Measurements from ENCODE around the gene GARNL3. TPM values are rescaled to one million over a fixed set of nuclear protein-coding genes. Genes with fewer than 3 reads are reported as not detected.

Gene GARNL3
- total RNA-seq, 1 donor from 2014 or later: 4.1 TPM

DNA sequence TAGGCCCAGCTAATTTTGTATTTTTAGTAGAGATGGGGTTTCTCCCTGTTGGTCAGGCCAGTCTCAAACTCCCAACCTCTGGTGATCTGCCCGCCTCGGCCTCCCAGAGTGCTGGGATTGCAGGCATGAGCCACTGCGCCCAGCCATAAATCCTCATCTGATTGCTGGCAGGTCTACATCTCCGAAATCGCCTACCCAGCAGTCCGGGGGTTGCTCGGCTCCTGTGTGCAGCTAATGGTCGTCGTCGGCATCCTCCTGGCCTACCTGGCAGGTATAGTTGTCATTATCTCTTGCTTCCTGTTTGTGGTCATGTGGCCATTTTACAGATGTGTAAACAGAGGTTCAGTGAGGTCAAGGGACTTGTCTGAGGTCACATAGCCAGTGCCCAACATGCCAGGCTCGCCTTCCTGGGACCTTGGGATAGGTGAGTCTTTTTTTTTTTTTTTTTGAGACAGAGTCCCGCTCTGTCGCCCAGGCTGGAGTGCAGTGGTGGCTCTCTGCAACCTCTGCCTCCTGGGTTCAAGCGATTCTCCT is 135.2 kb downstream of the GARNL3 start:
- no peak for DNase-seq (ENCODE audit: low read depth)

GRCh38 chr9:127402401-127403090 is 138.0 kb downstream of the GARNL3 start:
- no peak for DNase-seq (ENCODE audit: low read depth)

DNA sequence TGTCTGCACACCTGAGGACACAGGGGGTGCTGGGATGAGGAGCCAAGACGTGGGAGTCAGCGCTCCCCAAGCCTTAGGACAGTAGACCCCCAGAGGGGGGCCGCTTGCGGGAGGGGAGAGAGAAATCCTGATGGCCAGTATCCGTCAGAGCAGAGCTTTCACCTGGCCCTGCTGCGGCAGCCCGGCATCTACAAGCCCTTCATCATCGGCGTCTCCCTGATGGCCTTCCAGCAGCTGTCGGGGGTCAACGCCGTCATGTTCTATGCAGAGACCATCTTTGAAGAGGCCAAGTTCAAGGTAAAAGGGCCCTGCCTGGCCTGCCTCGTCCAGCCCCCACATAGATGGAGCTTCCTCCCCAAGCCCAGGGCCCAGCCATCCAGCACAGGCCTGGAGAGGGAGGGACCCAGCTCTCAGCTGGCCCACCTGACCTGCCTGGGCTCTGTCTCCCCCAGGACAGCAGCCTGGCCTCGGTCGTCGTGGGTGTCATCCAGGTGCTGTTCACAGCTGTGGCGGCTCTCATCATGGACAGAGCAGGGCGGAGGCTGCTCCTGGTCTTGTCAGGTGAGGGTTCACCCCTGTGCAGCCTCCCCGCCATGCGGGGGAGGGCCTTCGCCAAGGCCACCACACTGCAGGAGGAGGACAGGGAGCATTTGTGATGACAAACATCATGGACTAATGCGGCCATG is 139.1 kb downstream of the GARNL3 start:
- no peak for DNase-seq (ENCODE audit: low read depth)

DNA sequence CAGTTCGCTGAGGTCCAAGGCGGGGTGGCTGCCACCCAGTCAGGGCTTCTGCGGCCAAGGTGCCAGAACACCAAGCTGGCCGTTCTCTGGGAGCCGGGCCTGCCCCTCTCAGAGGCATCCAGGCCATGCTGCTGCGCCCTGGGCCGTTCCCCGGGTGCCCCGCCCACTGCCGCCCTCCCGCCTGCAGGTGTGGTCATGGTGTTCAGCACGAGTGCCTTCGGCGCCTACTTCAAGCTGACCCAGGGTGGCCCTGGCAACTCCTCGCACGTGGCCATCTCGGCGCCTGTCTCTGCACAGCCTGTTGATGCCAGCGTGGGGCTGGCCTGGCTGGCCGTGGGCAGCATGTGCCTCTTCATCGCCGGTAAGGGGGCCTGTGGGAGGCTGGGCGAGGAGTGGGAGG is 140.1 kb downstream of the GARNL3 start:
- no peak for DNase-seq (ENCODE audit: low read depth)

GRCh38 chr9:127405344-127406125 is 141.0 kb downstream of the GARNL3 start:
- no peak for DNase-seq (ENCODE audit: low read depth)

GRCh38 chr9:127406799-127407491 is 142.4 kb downstream of the GARNL3 start:
- no peak for DNase-seq (ENCODE audit: low read depth)

DNA sequence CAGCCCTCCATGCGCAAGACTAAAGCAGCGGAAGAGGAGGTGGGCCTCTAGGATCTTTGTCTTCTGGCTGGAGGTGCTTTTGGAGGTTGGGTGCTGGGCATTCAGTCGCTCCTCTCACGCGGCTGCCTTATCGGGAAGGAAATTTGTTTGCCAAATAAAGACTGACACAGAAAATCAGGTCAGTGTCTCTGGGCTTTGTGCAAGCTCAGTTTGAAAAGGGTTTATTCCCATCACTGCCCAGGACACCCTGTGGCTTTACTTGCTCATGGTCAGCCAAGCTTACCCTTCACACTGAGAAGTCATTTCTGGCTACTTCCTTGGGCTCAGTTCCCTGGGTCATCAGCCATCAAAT is 142.9 kb downstream of the GARNL3 start:
- DNase-seq (ENCODE audit: low read depth): no peak

DNA sequence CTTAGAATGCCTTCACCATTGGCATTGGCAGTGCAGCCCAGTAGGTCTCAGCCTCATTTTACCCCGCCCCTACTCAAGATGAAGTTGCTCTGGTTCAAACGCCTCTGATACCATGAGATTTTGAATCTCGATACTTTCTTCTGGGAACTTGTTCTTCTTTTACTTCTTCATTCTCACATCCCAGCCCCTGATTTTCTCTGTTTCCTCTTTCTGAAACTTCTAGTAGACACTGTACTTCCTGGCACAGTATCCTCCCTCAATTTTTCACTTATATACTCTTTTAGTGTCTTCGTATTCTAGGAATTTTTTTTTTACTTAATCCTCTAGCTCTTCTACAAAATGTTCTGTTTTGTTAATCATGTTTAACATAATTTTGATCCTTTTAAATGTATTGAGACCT is 146.5 kb downstream of the GARNL3 start:
- DNase-seq (ENCODE audit: low read depth): no peak

GRCh38 chr9:127415141-127415540 is 150.6 kb downstream of the GARNL3 start:
- DNase-seq (ENCODE audit: low read depth): no peak

- DNase-seq (ENCODE audit: low read depth): no peak
Observed at GRCh38 chr9:127415657-127416056, 151.1 kb downstream of the GARNL3 start.

- peak; percentile 73 for DNase-seq (ENCODE audit: low read depth)
Observed at GRCh38 chr9:127417131-127418036, 152.8 kb downstream of the GARNL3 start.

DNA sequence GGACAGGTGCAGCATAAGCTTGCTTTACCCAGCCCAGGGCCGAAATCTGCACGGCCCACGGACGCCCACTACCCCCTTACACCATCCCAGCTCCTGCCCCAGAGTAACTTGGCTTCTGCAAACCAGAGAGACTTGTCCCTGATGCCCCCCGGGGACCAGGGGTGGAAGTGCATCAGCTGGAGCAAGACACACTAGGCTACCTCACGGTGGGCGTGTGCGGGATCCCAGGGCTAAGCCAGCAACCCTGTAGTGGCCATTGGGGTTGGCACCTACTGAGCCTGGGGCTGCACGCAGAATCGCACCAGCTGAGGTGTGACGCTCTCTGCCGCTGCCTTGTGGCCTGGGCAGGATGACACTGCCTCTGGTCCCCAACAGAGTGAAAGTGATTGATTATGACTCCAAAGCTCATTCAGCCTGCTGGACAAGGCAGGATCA is 153.5 kb downstream of the GARNL3 start:
- no peak for DNase-seq (ENCODE audit: low read depth)

DNA sequence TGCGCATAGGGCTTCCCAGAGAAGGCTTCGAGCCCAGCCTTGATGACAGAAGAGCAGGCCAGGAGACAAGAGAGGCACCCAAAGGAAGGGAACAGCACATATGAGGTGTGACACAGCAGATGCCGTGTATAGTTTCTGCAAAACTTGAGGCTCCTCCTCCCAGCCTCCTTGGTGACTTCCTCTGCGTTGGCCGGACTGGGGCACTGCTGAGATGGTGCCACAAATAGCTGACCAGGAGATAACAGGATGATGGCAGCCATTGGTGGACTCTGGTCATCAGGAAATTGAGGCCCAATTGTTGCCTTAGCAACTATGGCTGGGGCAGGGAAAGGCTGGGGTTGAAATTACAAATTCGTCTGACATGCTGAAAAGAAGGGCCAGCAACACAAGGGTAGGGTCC is 154.8 kb downstream of the GARNL3 start:
- no peak for DNase-seq (ENCODE audit: low read depth)

- DNase-seq (ENCODE audit: low read depth): no peak
Observed at GRCh38 chr9:127421057-127421456, 156.5 kb downstream of the GARNL3 start.

DNA sequence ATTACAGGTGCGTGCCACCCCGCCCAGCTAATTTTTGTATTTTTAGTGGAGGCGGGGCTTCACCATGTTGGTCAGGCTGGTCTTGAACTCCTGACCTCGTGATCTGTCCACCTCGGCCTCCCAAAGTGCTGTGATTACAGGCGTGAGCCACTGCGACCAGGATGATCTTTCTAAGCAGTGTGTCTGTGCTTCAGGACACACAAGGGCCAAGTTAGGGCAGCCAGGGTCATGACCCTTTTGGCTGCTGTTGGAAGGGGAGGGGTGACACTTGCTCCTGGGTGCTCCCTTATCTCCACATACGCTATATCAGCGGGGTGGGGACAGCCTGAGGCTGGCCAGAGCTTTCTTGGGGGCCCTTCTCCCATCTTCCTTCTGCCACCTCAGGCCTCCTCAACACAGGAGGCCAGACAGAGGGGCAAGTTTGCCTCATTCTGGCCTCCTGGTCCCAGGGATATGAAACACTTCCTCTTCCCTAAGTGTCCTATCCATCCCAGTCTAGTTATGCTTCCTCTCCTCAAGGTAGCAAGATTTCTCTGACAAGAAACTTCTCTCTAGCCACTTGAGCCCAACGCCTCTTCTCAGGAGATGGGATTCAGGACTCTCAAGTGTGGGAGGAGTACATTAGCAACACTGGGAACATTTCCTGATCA is 157.7 kb downstream of the GARNL3 start:
- DNase-seq (ENCODE audit: low read depth): no peak

DNA sequence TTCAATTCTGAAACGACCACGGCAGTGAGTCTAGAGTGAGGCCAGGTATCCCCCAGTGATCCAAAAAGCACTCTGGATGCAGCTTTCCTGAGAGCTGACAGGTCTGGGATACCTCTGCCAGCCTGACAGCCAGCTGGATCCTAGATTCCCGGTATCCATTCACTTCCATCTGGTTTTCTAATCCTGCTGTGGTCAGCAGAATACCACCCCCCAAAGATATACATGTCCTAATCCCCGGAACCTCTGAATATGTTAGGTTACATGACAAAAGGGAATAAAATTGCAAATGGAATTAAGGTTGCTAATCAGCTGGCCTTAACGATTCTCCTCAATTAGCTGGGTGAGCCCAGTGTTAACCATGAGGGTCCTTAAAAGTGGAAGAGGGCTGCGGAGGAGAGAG is 158.2 kb downstream of the GARNL3 start:
- DNase-seq (ENCODE audit: low read depth): no peak

- DNase-seq (ENCODE audit: low read depth): no peak
Observed at GRCh38 chr9:127423476-127423933, 158.9 kb downstream of the GARNL3 start.

GRCh38 chr9:127423934-127424675 is 159.5 kb downstream of the GARNL3 start, which contains the start of gene ZNF79:
TSS of gene ZNF79 (plus strand) at chr9:127424382. CDS start at chr9:127424788, 406 bp downstream.
- DNase-seq (ENCODE audit: low read depth): peak; percentile 95

- DNase-seq (ENCODE audit: low read depth): no peak
Observed at GRCh38 chr9:127424676-127424999, 160.1 kb downstream of the GARNL3 start.
